Activated CD4-positive, alpha-beta memory T cell treated with anti-CD3 and anti-CD28 coated beads for 36 hours (primary cell): ENCODE data around the gene PROC. TPM values are rescaled to one million over a fixed set of nuclear protein-coding genes. Genes with fewer than 3 reads are reported as not detected.

ENCODE experiments used
- CTCF ChIA-PET: fragments of 350-600 bp; sonication (Branson Sonifier 250); formaldehyde crosslinking; loops from one replicate; lab custom pipeline; 2021; ENCODE audit warnings: antibody characterized with exemption, inconsistent platforms; lab: Charles Lee
- POLR2A ChIA-PET: fragments of 350-600 bp; sonication (Branson Sonifier 250); formaldehyde crosslinking; loops from one replicate; lab custom pipeline; 2021; ENCODE audit warnings: antibody characterized with exemption; lab: Charles Lee
- DNase-seq: peaks from one replicate; pipeline ENCODE4 v3.0.0-alpha.2; 2020
- H3K27ac Mint-ChIP-seq: one replicate; pipeline ENCODE4 v1.8.0; 2021; ENCODE audit warnings: mixed read lengths
- H3K27me3 Mint-ChIP-seq: one replicate; pipeline ENCODE4 v1.8.0; 2021; ENCODE audit warnings: mixed read lengths
- H3K36me3 Mint-ChIP-seq: one replicate; pipeline ENCODE4 v1.8.0; 2021; ENCODE audit warnings: mixed read lengths
- H3K4me1 Mint-ChIP-seq: one replicate; pipeline ENCODE4 v1.8.0; 2021; ENCODE audit warnings: low read depth, mixed read lengths
- H3K4me3 Mint-ChIP-seq: one replicate; pipeline ENCODE4 v1.8.0; 2021; ENCODE audit warnings: mild to moderate bottlenecking, mixed read lengths
- H3K9me3 Mint-ChIP-seq: one replicate; pipeline ENCODE4 v1.8.0; 2021; ENCODE audit warnings: mixed read lengths
- intact Hi-C: fragments of 100-400 bp; cut with micrococcal nuclease; formaldehyde crosslinking; loops from one replicate; pipeline ENCODE4 v1.15.1; 2023
- total RNA-seq, 2 experiments: library from RNA; stranded (reverse); gene quantifications; one replicate each; pipeline ENCODE4 v1.2.3, GENCODE V29; 2021

Gene PROC
- total RNA-seq, 2 experiments from 2014 or later = not detected

GRCh38 chr2:127386246-127386645 is 32.0 kb upstream of the PROC start:
- peak overlapping the region; percentile 85 for H3K27ac Mint-ChIP-seq
- no peaks in the 10 kb centered on the region for H3K27me3 Mint-ChIP-seq
- peaks cover 74% of the 10 kb centered on the region for H3K4me1 Mint-ChIP-seq
- POLR2A ChIA-PET = interaction anchor here (0.6 to 1.3 kb wide), 2 partner anchors 28 to 79 kb away, joined by 3 to 7 read pairs; no protein-coding TSS in a partner anchor
- no peak for DNase-seq
- CTCF ChIA-PET = interaction anchor here (1.4 to 2.3 kb wide), 2 partner anchors 30 to 318 kb away, joined by 3 to 11 read pairs; no protein-coding TSS in a partner anchor
- intact Hi-C loops = loop anchor here (5.0 kb wide), 5 partner anchors 94 to 641 kb away; partner anchors contain the start of genes ERCC3, SAP130, SFT2D3 and WDR33
- peaks cover 2% of the 10 kb centered on the region for H3K36me3 Mint-ChIP-seq
- peak overlapping the region; percentile 88 for H3K4me3 Mint-ChIP-seq
- H3K9me3 Mint-ChIP-seq = no peaks in the 10 kb centered on the region

DNA sequence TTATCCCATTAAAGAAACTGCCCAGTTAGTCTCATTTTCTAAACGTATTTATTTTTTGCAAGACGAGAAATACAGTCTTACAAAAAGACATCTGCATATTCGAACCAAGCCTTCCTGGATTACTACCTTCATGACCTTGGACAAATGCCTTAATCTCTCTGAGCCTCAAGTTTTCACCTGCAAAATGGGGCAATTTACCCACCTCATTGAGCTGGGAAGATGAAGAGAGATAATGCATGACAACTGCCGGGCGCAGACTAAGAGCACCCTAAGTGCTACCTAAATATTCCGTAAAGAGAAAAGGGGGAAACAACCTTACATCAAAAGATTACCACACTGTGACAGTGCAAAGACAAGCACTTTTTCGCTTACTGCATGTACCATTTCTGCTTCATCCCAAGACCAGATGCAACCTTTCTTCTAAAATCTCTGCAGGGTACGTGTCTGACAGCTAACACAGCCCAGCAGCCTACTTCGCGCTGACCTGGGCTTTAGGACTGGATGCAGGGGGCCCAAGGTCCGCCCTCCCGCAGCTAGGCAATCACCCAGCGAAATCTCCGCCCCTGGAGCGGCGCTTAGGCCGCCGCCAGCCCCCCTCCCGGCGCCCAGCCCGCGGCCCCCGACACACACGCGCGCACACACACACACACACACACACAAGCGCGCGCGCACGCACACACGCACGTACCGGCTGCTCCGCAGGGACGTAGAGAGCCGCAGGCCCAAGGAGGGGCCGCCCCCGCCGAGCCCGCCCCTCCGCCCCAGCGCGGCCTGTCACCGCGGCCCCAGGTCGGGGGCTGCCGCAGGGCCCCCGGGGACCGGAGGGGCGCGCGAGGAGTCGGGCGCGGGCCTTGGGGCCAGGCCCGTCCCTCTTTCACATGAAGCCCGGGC is 31.2 kb upstream of the PROC start:
- CTCF ChIA-PET = interaction anchor here (1.4 to 2.3 kb wide), 2 partner anchors 29 to 319 kb away, joined by 3 to 11 read pairs; no protein-coding TSS in a partner anchor
- Mint-ChIP-seq H3K27ac (peak overlapping the region; percentile 85), H3K4me1 (peaks cover 70% of the 10 kb centered on the region), H3K4me3 (peak overlapping the region; percentile 88), H3K36me3 (peaks cover 2% of the 10 kb centered on the region), H3K9me3 (no peaks in the 10 kb centered on the region), H3K27me3 (no peaks in the 10 kb centered on the region)
- intact Hi-C loops = loop anchor here (1.0 to 5.0 kb wide), 7 partner anchors 11 to 640 kb away; partner anchors contain the start of genes ERCC3, IWS1, SAP130 and SFT2D3
- POLR2A ChIA-PET = interaction anchor here (0.6 to 1.3 kb wide), 2 partner anchors 27 to 29 kb away, joined by 3 to 7 read pairs; no protein-coding TSS in a partner anchor
- DNase-seq = peak; percentile 81

DNA sequence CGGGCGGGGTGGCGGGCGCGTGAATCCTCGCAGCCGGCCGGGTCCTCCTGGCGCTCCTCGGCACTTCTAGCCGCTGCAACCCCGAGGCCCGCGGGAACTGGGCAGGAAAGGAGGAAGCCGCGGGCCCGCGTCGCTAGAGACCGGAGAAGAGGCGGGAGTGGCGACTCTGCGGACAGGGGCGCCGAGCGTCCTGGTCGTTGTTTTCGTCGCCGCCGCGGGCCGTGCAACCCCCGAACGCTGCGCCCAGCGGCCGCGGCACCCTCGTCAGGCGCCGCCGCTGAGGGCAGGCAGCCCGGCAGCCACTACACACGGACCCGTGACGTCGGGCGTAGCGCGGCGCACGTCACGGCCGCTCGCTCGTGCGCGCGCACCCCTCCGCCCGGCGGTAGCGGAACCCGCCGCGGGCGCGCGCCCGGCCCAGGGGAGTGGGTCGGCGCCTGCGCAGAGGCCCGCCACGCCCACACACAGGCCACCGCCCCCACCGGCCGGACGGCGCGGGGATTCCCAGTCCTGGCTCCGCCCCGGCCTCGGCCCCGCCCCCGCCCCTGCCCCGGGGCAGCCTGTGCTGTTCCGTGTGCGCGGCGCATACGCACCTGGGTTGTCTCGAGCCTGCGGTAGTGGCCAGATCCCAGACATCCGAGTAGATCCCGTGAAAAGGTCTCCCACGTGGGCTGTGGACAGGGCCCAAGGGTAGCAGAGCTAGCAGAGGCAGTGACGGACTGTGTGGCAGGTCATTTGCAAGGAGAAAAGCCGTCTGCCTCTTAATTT is 30.4 kb upstream of the PROC start, which contains the start of gene MAP3K2:
Gene MAP3K2, minus strand, starts transcription at position 321 of the 768 bp plus-strand sequence. CDS start 44,846 bp downstream, outside the sequence.
- POLR2A ChIA-PET = interaction anchor here (1.3 to 2.3 kb wide), 5 partner anchors 11 to 94 kb away, joined by 6 to 21 read pairs (median 7); partner anchors contain the start of gene ERCC3
- Mint-ChIP-seq H3K4me3 (peak within 1 kb of the TSS; percentile 88), H3K36me3 (peaks cover 2% of the 10 kb centered on the region), H3K27me3 (no peaks in the 10 kb centered on the region), H3K9me3 (no peaks in the 10 kb centered on the region), H3K4me1 (peaks cover 72% of the 10 kb centered on the region), H3K27ac (peak within 1 kb of the TSS; percentile 96)
- intact Hi-C loops = loop anchor here (1.0 to 5.0 kb wide), 10 partner anchors 10 to 639 kb away; partner anchors contain the start of genes ERCC3, IWS1, SAP130 and SFT2D3
- CTCF ChIA-PET = interaction anchor here (0.7 to 2.3 kb wide), 6 partner anchors 23 to 92 kb away, joined by 3 to 11 read pairs (median 6); no protein-coding TSS in a partner anchor
- DNase-seq = peak; percentile 93

DNA sequence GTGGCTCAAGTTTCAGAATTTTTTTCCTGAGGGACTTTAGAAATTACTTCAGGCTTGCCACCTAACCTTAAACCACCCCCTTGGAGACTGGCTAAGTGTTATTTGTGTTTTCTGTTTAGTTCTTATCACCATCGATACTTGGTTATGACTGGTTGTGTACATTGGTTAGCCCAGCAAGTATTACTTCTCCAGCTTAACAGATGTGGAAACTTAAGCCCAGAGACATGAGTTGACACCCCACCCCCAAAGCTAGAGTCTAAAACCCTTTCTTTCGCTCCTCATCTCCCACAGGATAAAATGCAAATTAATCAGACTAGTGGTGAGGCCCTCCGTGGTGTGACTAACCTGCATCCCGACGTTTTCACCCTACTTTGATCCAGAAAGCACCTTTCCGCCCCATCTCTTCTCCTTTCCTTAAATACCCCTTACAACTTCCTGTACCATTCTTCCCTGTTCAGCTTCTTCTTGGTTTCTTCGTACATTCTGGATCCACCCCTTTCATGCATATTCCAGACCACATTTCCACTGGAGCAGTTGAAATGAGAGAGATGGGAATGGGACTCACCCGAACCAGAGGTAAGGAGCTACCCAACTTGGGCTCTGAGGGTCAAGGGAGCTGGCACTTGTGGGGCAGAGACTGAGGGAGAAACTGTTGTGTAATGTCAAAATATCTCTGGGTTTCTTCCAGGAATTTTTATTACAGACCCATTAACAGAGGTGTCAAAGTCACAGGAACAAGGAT is 29.6 kb upstream of the PROC start:
- peak; percentile 49 for DNase-seq
- Mint-ChIP-seq H3K36me3 (peaks cover 2% of the 10 kb centered on the region), H3K9me3 (no peaks in the 10 kb centered on the region), H3K27ac (peak overlapping the region; percentile 96), H3K4me3 (peak overlapping the region; percentile 84), H3K4me1 (peaks cover 70% of the 10 kb centered on the region), H3K27me3 (no peaks in the 10 kb centered on the region)
- POLR2A ChIA-PET = interaction anchor here (1.3 to 2.3 kb wide), 5 partner anchors 10 to 95 kb away, joined by 6 to 21 read pairs (median 7); partner anchors contain the start of gene ERCC3
- intact Hi-C loops = loop anchor here (1.0 to 5.0 kb wide), 8 partner anchors 22 to 639 kb away; partner anchors contain the start of genes ERCC3, SAP130, SFT2D3 and WDR33
- CTCF ChIA-PET = interaction anchor here (0.7 to 2.0 kb wide), 5 partner anchors 22 to 91 kb away, joined by 3 to 11 read pairs (median 5); no protein-coding TSS in a partner anchor

- no peak overlapping the region for H3K4me3 Mint-ChIP-seq
- no peaks in the 10 kb centered on the region for H3K27me3 Mint-ChIP-seq
- ChIA-PET CTCF (interaction anchor here (1.4 to 2.0 kb wide), 2 partner anchors 57 to 90 kb away, joined by 3 to 11 read pairs; no protein-coding TSS in a partner anchor), POLR2A (interaction anchor here (1.6 to 2.3 kb wide), 3 partner anchors 9 to 96 kb away, joined by 7 to 9 read pairs (median 7); partner anchors contain the start of gene ERCC3)
- H3K9me3 Mint-ChIP-seq = no peaks in the 10 kb centered on the region
- peaks cover 63% of the 10 kb centered on the region for H3K4me1 Mint-ChIP-seq
- intact Hi-C loops = loop anchor here (2.0 to 5.0 kb wide), 7 partner anchors 67 to 637 kb away; partner anchors contain the start of genes ERCC3, SAP130, SFT2D3 and WDR33
- peak overlapping the region; percentile 59 for H3K27ac Mint-ChIP-seq
- DNase-seq = peak; percentile 36
- no peaks in the 10 kb centered on the region for H3K36me3 Mint-ChIP-seq
Observed at GRCh38 chr2:127389778-127390435, 28.3 kb upstream of the PROC start.

DNA sequence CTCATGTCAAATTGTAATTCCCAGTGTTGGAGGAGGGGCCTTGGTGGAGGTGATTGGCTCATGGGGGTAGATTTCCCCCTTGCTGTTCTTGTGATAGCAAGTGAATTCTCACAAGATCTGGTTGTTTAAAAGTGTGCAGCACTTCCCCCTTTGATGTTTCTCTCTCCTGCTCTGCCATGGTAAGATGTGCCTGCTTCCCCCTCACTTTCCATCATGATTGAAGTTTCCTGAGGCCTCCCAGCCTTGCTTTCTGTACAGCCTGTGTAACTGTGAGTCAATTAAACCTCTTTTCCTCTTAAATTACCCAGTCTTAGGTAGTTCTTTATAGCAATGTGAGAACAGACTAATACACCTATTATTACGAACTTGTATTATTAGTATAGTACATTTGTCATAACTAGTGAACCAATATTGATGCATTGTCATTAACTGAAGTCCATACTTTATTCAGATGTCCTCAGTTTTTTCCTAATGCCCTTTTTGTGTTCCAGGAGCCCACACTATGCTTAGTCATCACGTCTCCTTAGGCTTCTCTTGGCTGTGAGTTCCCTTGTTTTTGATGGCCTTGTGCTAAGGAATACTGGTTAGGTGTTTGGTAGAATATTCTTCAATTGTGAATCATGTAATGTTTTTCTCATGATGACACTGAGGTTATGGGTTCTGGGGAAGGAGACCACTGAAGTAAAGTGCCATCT is 25.9 kb upstream of the PROC start:
- Mint-ChIP-seq H3K9me3 (no peaks in the 10 kb centered on the region), H3K36me3 (no peaks in the 10 kb centered on the region), H3K27ac (peak overlapping the region; percentile 28), H3K4me1 (peaks cover 42% of the 10 kb centered on the region), H3K4me3 (no peak overlapping the region), H3K27me3 (no peaks in the 10 kb centered on the region)
- no peak for DNase-seq
- ChIA-PET POLR2A (no interaction called here), CTCF (no interaction called here)
- intact Hi-C loops = no loop called here

- Mint-ChIP-seq H3K36me3 (no peaks in the 10 kb centered on the region), H3K27me3 (no peaks in the 10 kb centered on the region), H3K4me3 (no peak overlapping the region), H3K4me1 (peaks cover 44% of the 10 kb centered on the region), H3K27ac (peak overlapping the region; percentile 28), H3K9me3 (no peaks in the 10 kb centered on the region)
- no peak for DNase-seq
- POLR2A ChIA-PET = no interaction called here
- intact Hi-C loops = no loop called here
- CTCF ChIA-PET = interaction anchor here (0.6 kb wide), 2 partner anchors 73 to 215 kb away, joined by 3 read pairs; no protein-coding TSS in a partner anchor
Observed at GRCh38 chr2:127392828-127393578, 25.2 kb upstream of the PROC start.

GRCh38 chr2:127394492-127394891 is 23.7 kb upstream of the PROC start:
- intact Hi-C loops = no loop called here
- DNase-seq = no peak
- H3K9me3 Mint-ChIP-seq = no peaks in the 10 kb centered on the region

DNA sequence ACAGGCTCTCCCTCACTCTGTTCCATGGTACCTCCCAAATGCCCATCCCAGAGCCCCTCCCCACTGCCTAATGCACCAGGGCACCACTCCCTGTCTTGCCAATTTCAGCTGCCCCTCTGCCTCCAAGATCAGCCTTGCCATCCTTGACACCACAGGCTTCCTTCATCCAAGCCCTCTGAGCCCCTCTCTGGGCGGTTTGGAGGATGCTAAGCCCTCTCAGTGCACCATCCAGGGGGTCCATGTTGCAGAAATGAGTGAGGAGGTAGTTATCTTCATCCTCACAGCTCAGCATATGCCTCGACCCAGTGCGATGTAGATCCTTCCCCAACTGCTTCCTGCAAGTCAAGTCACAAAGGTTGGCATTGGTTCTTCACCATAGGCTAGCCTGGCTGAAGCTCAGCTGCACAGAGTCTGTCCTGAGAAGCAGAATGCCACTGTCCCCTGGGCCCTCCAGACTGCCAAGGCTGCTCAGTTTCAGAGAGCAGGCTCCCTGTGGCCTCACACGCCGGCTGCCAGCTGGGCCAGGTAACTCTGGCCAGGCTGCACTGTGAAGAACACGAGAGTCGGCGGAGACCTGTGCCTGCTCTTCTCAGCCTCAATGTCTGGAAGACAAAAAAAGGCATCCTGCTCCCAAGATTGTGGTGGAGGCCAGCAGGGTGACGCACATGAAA is 20.5 kb upstream of the PROC start:
- POLR2A ChIA-PET = interaction anchor here (2.5 kb wide), 1 partner anchor 9 kb away, joined by 9 read pairs; no protein-coding TSS in a partner anchor
- Mint-ChIP-seq H3K4me3 (no peak overlapping the region), H3K36me3 (no peaks in the 10 kb centered on the region), H3K27ac (no peak overlapping the region), H3K9me3 (no peaks in the 10 kb centered on the region), H3K27me3 (peaks cover 2% of the 10 kb centered on the region), H3K4me1 (peaks cover 27% of the 10 kb centered on the region)
- intact Hi-C loops = loop anchor here (1.0 kb wide), 1 partner anchor 10 kb away; the partner anchor contains the start of gene MAP3K2
- no peak for DNase-seq
- CTCF ChIA-PET = interaction anchor here (3.0 kb wide), 1 partner anchor 18 kb away, joined by 12 read pairs; no protein-coding TSS in a partner anchor

More at GRCh38 chr2:127394492-127394891, 23.7 kb upstream of the PROC start:
- H3K4me3 Mint-ChIP-seq = no peak overlapping the region
- ChIA-PET CTCF (interaction anchor here (0.6 to 1.3 kb wide), 3 partner anchors 22 to 40 kb away, joined by 3 read pairs; no protein-coding TSS in a partner anchor), POLR2A (no interaction called here)
- H3K27me3 Mint-ChIP-seq = peaks cover 2% of the 10 kb centered on the region
- H3K36me3 Mint-ChIP-seq = no peaks in the 10 kb centered on the region
- H3K27ac Mint-ChIP-seq = no peak overlapping the region
- peaks cover 35% of the 10 kb centered on the region for H3K4me1 Mint-ChIP-seq
